Psoas muscle (tissue), 8 donors: ENCODE results near the gene ZFPL1. TPM values are rescaled to one million over a fixed set of nuclear protein-coding genes. Genes with fewer than 3 reads are reported as not detected.

Source experiments
- ATAC-seq, 4 donors: fragments of 200-7000 bp; cut with Tn5 transposase; one replicate each; pipeline ENCODE4 v1.9.1; 2020; ENCODE audit warnings: moderate library complexity in 3 of 4, mild to moderate bottlenecking in 2 of 4
- DNase-seq, 2 donors: peaks; one replicate each; pipeline ENCODE4 v3.0.0-alpha.2; 2020
- H3K27ac ChIP-seq: fragments of 200-600 bp; one replicate; pipeline ENCODE4 v1.8.0; 2022
- H3K27me3 ChIP-seq, 3 donors: fragments of 200-600 bp in 1 of 3; one replicate each; pipeline versions ENCODE4 v1.6.1 to v1.8.0; 2013 to 2022; ENCODE audit warnings: low read length in 2 of 3, mild to moderate bottlenecking in 2 of 3, moderate library complexity in 1 of 3; ENCODE audit not compliant: insufficient read depth in 3 of 3
- H3K36me3 ChIP-seq, 2 donors: fragments of 200-600 bp in 1 of 2; one replicate each; pipeline versions ENCODE4 v1.6.1 to v1.8.0; 2013 to 2022; ENCODE audit warnings: low read depth in 1 of 2, mild to moderate bottlenecking in 1 of 2, moderate library complexity in 1 of 2; ENCODE audit not compliant: insufficient read depth in 1 of 2
- H3K4me1 ChIP-seq: fragments of 200-600 bp; one replicate; pipeline ENCODE4 v1.8.0; 2022
- H3K4me3 ChIP-seq: fragments of 200-600 bp; one replicate; pipeline ENCODE4 v1.8.0; 2022; ENCODE audit warnings: mild to moderate bottlenecking
- H3K9me3 ChIP-seq: fragments of 200-600 bp; one replicate; pipeline ENCODE4 v1.8.0; 2022
- CTCF ChIP-seq: fragments of 200-600 bp; IDR thresholded peaks from one replicate; pipeline ENCODE4 v1.8.0; 2022; ENCODE audit warnings: antibody characterized with exemption
- WGBS, 3 donors: extraction: QIAGEN DNeasy Blood & Tissue Kit; methylation state at CpG; one replicate each; pipeline versions ENCODE4 v1.1.6 to v1.1.7; 2013; 5-methylcytosine and 5-hydroxymethylcytosine counted together
- intact Hi-C, 2 donors: fragments of 100-400 bp; cut with DNase I; formaldehyde crosslinking; loops; one replicate each; pipeline versions ENCODE4 v1.11.0 to v1.14.2; 2022
- polyA plus RNA-seq, 3 donors: library from polyadenylated mRNA; stranded (reverse); fragments of 200-250 nt; gene quantifications; one replicate each; pipeline ENCODE4 v1.2.3, GENCODE V29; 2013
- total RNA-seq, 4 donors: library from RNA; stranded (reverse); fragmentation: NEBNext Ultra II Directional in 2 of 4; extraction: Animal tissue kit (Norgen Biotek cat#: 25700) in 2 of 4; gene quantifications; one replicate each; pipeline versions ENCODE4 v1.2.1 to v1.2.4, GENCODE V29; 2021 to 2023
- donor health status: healthy with polysubstance abuse.
- donor health status: DM: no; HTN: no; CAD: no; lungs with moderate emphysema.
- donor health status: Bipolar disorder and iron deficiency.
- donor health status: healthy.
- donor health status: DM: yes; HTN: yes; CAD: no.
- donor health status: DM: no; HTN: no; CAD: no.
- donor health status: DM: no; HTN: no; CAD: no.
- donor health status: DM: yes; HTN: yes; CAD: no.

The ZFPL1 gene
- total and polyA plus RNA-seq, 7 donors = 22.1 to 55.9 (median 29.3) TPM

- intact Hi-C loops = loop anchor here in 1 of 2 donors (1.0 kb wide), 1 partner anchor 22 kb away; no protein-coding TSS in a partner anchor
- H3K4me3 ChIP-seq = no peak overlapping the region
- WGBS, 3 donors = 43 to 46% (median 46%) methylated on average over 8 of the region's 8 CpGs
- peaks cover 0 to 2% (median 0%) of the 10 kb centered on the region in 3 donors for H3K27me3 ChIP-seq
- H3K4me1 ChIP-seq = no peaks in the 10 kb centered on the region
- no peak overlapping the region for H3K27ac ChIP-seq
- TF ChIP-seq CTCF = no peak
- ATAC-seq (no peak), DNase-seq (no peak)
- no peaks in the 10 kb centered on the region for H3K36me3 ChIP-seq
- H3K9me3 ChIP-seq = no peaks in the 10 kb centered on the region
Measured at GRCh38 chr11:65053827-65054508, 30.1 kb upstream of the ZFPL1 start.

DNA sequence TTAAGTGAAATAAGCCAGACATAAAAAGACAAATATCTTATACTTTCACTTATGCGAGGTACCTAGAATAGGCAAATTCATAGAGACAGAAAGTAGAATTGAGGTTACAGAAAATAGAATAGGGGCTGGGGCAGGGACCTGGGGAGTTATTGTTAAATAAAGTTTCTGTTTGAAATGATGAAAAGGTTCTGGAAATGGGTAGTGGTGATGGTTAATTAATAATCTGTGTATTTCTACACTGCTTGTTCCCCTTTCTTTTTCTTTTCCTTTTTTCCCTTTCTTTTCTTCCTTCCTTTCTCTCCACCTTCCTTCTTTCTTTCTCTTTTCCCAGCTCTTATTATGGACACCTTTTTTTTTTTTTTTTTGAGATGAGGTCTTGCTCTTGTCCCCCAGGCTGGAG is 28.5 kb upstream of the ZFPL1 start:
- Histone ChIP-seq H3K4me1 (no peaks in the 10 kb centered on the region), H3K36me3 (no peaks in the 10 kb centered on the region), H3K4me3 (no peak overlapping the region), H3K9me3 (no peaks in the 10 kb centered on the region), H3K27me3 (peaks cover 0 to 2% (median 0%) of the 10 kb centered on the region in 3 donors), H3K27ac (no peak overlapping the region)
- TF ChIP-seq CTCF = no peak
- no peak for ATAC-seq
- 86 to 95% (median 88%) methylated on average over 1 of the region's 1 CpG for WGBS, 3 donors
- no peak for DNase-seq
- intact Hi-C loops = no loop called here

DNA sequence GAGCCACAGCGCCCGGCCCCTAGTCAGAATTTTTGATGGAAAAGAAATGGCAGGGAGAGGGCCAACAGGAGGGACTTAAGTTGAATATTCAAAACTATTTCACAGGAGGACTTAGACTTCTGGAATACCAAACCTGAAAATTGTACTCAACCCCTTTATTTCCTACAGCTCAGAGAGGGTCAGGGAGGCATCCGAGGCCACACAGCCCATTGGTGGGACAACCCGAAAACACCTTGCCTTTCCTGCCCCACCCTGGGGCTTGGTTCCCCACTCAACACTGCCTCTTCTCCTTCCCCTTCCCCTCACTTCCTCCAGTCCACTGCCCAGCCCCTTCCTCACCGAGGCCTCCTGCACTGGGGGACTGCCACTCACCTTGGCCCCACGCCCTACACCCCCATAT is 27.0 kb upstream of the ZFPL1 start:
- Histone ChIP-seq H3K27ac (no peak overlapping the region), H3K36me3 (no peaks in the 10 kb centered on the region), H3K4me1 (no peaks in the 10 kb centered on the region), H3K9me3 (no peaks in the 10 kb centered on the region), H3K27me3 (peaks cover 0 to 2% (median 0%) of the 10 kb centered on the region in 3 donors), H3K4me3 (no peak overlapping the region)
- WGBS, 3 donors = 87 to 91% (median 88%) methylated on average over 6 of the region's 6 CpGs
- DNase-seq (no peak), ATAC-seq (no peak)
- intact Hi-C loops = no loop called here
- TF ChIP-seq CTCF = no peak

DNA sequence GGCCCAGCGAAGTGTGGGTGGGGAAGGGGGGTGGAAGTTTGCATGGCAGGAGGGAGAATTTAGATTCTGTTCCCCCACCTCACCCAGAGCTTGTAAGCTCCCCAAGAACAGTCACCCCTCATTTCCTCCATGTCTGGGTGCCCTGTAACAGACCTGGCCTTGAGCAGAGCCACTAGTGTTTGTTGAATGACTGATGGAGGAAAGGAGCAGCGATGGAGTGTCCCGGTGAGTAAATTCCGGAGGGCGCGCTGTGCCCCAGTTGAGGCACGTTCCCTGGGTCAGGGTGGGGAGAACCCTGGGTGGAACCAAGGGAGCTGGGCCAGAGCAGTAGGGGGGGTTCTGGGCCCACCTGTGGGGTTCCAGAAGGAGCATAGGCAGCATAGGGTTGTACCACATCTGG is 26.5 kb upstream of the ZFPL1 start:
- no peak overlapping the region for H3K27ac ChIP-seq
- no peak for TF ChIP-seq CTCF
- H3K36me3 ChIP-seq = no peaks in the 10 kb centered on the region
- 82 to 90% (median 89%) methylated on average over 7 of the region's 7 CpGs for whole genome bisulfite sequencing, 3 donors
- intact Hi-C loops = no loop called here
- H3K4me3 ChIP-seq = no peak overlapping the region
- peaks cover 0 to 2% (median 0%) of the 10 kb centered on the region in 3 donors for H3K27me3 ChIP-seq
- DNase-seq (no peak), ATAC-seq (no peak)
- H3K9me3 ChIP-seq = no peaks in the 10 kb centered on the region
- no peaks in the 10 kb centered on the region for H3K4me1 ChIP-seq

- Histone ChIP-seq H3K36me3 (no peaks in the 10 kb centered on the region), H3K27me3 (peaks cover 0 to 2% (median 0%) of the 10 kb centered on the region in 3 donors), H3K9me3 (no peaks in the 10 kb centered on the region), H3K27ac (no peak overlapping the region), H3K4me1 (no peaks in the 10 kb centered on the region), H3K4me3 (no peak overlapping the region)
- ATAC-seq = no peak
- DNase-seq = no peak
- intact Hi-C loops = no loop called here
- WGBS, 3 donors = 55 to 60% (median 59%) methylated on average over 13 of the region's 13 CpGs
- no peak for TF ChIP-seq CTCF
Measured at GRCh38 chr11:65058012-65058411, 26.0 kb upstream of the ZFPL1 start.
